Stimulated activated effector memory CD8-positive, alpha-beta T cell treated with anti-CD3 and anti-CD28 coated beads, Interleukin-12 subunit alpha, Interleukin-12 subunit beta, amount 100 ng/mL, for 72 hours (primary cell): ENCODE measurements around the gene ABI3BP.
"Not testable (repeated sequence)": the region's sequence is repeated elsewhere in the genome, so short reads cannot be mapped to it uniquely, and the experiment has no call there.

Experiments
- ATAC-seq: fragments of 150-1000 bp; cut with Tn5 transposase; 2 replicates; pipeline ENCODE4 v1.10.0; 2021
- DNase-seq, 2 donors: peaks; one replicate each; pipeline ENCODE4 v3.0.0; 2021 to 2022; ENCODE audit warnings: low spot score in 2 of 2
- H3K27ac Mint-ChIP-seq: one replicate; pipeline ENCODE4 v1.8.0; 2022; ENCODE audit warnings: mild to moderate bottlenecking, mixed read lengths
- H3K36me3 Mint-ChIP-seq: one replicate; pipeline ENCODE4 v1.8.0; 2022; ENCODE audit warnings: mild to moderate bottlenecking, mixed read lengths
- H3K4me1 Mint-ChIP-seq: one replicate; pipeline ENCODE4 v1.8.0; 2022; ENCODE audit warnings: mixed read lengths
- H3K4me3 Mint-ChIP-seq: one replicate; pipeline ENCODE4 v1.8.0; 2022; ENCODE audit warnings: mild to moderate bottlenecking, mixed read lengths
- H3K9me3 Mint-ChIP-seq: one replicate; pipeline ENCODE4 v1.8.0; 2022; ENCODE audit warnings: mixed read lengths

ABI3BP gene, protein sequence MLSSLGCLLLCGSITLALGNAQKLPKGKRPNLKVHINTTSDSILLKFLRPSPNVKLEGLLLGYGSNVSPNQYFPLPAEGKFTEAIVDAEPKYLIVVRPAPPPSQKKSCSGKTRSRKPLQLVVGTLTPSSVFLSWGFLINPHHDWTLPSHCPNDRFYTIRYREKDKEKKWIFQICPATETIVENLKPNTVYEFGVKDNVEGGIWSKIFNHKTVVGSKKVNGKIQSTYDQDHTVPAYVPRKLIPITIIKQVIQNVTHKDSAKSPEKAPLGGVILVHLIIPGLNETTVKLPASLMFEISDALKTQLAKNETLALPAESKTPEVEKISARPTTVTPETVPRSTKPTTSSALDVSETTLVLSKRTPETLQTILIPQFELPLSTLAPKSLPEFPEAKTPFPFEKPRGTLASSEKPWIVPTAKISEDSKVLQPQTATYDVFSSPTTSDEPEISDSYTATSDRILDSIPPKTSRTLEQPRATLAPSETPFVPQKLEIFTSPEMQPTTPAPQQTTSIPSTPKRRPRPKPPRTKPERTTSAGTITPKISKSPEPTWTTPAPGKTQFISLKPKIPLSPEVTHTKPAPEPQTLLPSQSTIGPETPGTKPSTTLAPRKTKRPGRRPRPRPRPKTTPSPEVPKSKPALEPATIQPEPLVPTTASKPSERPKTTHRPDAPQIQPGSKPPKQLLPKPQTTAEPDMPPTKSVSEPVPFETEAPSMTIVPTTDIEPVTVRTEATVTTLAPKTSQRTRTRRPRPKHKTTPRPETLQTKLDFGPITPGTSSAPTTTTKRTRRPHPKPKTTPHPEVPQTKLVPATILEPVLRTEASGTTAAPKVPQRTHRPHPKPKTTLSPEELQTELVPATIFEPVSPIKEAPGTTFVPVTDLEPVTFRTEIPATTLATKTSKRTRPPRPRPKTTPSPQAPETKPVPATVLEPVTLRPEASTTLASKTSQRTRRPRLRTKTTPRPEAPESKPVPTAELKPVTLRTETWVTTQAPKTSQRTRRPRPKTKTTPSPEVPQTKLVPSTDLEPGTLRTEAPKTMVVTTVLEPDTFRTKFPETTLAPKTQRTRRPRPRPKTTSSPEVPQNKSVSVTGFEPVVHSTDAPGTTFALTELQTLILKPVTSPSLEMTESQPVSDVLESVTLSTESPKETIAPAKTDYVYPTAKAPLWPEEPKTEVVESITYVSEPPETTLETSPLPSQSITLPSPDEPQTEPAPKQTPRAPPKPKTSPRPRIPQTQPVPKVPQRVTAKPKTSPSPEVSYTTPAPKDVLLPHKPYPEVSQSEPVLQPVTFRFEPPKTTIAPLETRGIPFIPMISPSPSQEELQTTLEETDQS (N-terminal part only)

GRCh38 chr3:100993309-100993708 lies at the start of gene ABI3BP:
Gene ABI3BP, minus strand, starts transcription at chr3:100993421. Its CDS starts 37 bp downstream, at chr3:100993384.
- Mint-ChIP-seq H3K36me3 (no peaks in the 10 kb centered on the region), H3K4me1 (no peaks in the 10 kb centered on the region), H3K27ac (no peak within 1 kb of the TSS), H3K9me3 (no peaks in the 10 kb centered on the region), H3K4me3 (no peak within 1 kb of the TSS)
- peak; percentile 40 for ATAC-seq
- no peak for DNase-seq

DNA sequence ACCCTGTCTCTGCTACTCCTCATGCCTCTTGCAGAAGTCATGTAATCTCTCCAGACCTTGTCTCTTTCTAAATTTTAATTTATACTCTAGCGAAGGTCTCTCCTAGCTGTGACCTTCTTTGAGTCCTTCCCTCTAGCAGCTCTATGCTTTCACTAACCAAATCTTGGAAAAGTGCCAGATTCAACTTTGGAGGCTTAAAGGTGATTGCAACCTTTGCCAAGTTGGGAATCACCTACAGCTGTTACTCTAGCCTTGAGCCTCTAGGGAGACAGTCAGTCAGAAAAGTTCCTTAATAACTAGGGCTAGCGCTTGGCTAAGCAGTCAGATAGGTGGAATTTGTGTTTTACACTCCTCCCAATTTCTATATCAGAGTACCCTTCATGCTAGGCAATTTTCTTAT lies 46.1 kb upstream of the ABI3BP start:
- Mint-ChIP-seq H3K4me1 (no peaks in the 10 kb centered on the region), H3K27ac (no peak overlapping the region), H3K9me3 (no peaks in the 10 kb centered on the region), H3K36me3 (no peaks in the 10 kb centered on the region), H3K4me3 (no peak overlapping the region)
- ATAC-seq = no peak
- no peak for DNase-seq

DNA sequence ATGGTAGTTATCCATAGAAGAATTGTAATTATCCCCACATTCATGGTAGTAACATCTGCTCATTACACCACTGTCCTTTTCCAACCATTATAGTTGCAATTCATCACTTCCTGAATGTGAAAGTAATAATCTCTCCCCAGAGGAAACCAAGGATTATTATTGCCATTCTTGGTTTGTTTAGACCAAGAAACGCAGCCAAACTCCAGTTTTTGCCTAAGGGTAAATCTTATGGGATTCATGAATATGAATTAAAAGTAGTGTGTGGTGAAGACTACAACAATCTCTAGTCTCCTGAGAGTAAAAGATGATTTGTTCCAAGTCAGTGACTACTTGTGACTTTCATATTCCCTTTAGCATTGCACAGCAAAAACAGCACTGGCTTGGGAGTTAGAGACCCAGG lies 45.7 kb upstream of the ABI3BP start:
- Mint-ChIP-seq H3K27ac (no peak overlapping the region), H3K4me1 (no peaks in the 10 kb centered on the region), H3K36me3 (no peaks in the 10 kb centered on the region), H3K4me3 (no peak overlapping the region), H3K9me3 (no peaks in the 10 kb centered on the region)
- no peak for DNase-seq
- ATAC-seq = no peak

DNA sequence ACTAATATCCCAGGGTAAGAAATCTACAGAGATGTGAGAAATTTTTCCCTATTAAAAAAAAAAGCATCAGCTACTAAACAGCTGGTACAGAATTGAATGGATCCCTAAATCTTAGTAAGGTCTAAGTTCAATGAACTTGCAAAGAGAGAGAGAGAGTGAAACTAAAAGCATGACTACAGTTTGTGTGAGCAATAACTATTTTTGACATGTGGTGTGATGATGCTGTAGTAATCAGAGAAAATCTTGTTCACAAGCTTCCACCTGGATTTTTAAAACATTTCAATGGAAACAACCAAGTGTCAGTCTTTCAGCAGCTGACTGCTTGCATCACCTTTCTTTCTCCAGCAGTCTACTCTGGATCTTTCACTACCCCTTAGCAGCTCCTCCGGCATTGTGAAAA lies 45.2 kb upstream of the ABI3BP start:
- Mint-ChIP-seq H3K36me3 (no peaks in the 10 kb centered on the region), H3K27ac (no peak overlapping the region), H3K4me1 (no peaks in the 10 kb centered on the region), H3K4me3 (no peak overlapping the region), H3K9me3 (no peaks in the 10 kb centered on the region)
- ATAC-seq = no peak
- no peak for DNase-seq

DNA sequence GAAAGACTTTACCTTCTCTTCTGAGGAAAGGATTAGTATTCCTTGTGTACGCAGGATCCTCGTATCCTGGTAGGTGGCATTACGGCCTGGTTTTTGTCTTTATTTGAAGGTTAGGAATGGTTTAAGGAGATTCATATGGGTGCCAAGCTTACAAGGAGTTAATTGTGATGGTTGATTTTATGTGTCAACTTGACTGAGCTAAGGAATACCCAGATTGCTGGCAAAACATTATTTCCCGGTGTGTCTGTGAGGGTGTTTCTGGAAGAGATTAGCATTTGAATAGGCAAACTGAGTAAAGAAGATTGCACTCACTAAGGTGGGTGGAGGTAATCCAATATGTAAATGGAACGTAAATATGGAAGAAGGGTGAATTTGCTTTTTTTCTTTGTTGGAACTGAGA lies 44.4 kb upstream of the ABI3BP start:
- H3K4me1 Mint-ChIP-seq = no peaks in the 10 kb centered on the region
- no peak for DNase-seq
- no peak for ATAC-seq

GRCh38 chr3:101036676-101037075 lies 43.5 kb upstream of the ABI3BP start:
- DNase-seq (no peak), ATAC-seq (no peak)
- Mint-ChIP-seq H3K4me3 (no peak overlapping the region), H3K27ac (no peak overlapping the region), H3K9me3 (no peaks in the 10 kb centered on the region), H3K36me3 (no peaks in the 10 kb centered on the region), H3K4me1 (no peaks in the 10 kb centered on the region)

More for the DNA sequence above, 44.4 kb upstream of the ABI3BP start:
- Mint-ChIP-seq H3K27ac (no peak overlapping the region), H3K4me3 (no peak overlapping the region), H3K9me3 (no peaks in the 10 kb centered on the region), H3K36me3 (no peaks in the 10 kb centered on the region)

GRCh38 chr3:101036213-101036618 lies 43.0 kb upstream of the ABI3BP start:
- no peaks in the 10 kb centered on the region for H3K36me3 Mint-ChIP-seq
- no peaks in the 10 kb centered on the region for H3K9me3 Mint-ChIP-seq
- no peak overlapping the region for H3K27ac Mint-ChIP-seq
- DNase-seq (no peak), ATAC-seq (no peak)
- no peak overlapping the region for H3K4me3 Mint-ChIP-seq
- no peaks in the 10 kb centered on the region for H3K4me1 Mint-ChIP-seq

DNA sequence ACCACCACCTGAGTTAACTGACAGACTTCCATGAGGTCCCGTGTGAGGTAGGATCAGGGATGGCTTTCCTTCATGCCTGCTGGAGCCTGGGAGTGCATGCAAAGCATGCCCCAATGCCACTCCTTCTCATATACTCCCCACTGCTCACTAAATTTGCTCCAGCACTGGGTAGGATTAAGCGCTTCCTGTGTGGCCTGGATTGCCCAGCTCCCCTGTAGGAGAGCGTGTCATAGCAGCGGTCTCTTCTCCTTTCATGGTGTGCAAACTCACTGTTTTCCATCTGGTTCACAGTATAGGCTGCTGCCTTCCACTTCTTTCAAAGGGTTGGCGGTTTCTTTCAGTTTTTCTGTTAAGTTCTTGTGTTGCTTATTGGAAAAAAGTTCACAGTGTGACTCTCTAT lies 34.1 kb upstream of the ABI3BP start:
- no peaks in the 10 kb centered on the region for H3K4me1 Mint-ChIP-seq
- ATAC-seq (peak; percentile 13), DNase-seq (no peak)
- no peak overlapping the region for H3K4me3 Mint-ChIP-seq
- H3K9me3 Mint-ChIP-seq = peaks cover 12% of the 10 kb centered on the region
- H3K36me3 Mint-ChIP-seq = no peaks in the 10 kb centered on the region
- no peak overlapping the region for H3K27ac Mint-ChIP-seq

- no peak overlapping the region for H3K4me3 Mint-ChIP-seq
- H3K4me1 Mint-ChIP-seq = no peaks in the 10 kb centered on the region
- H3K9me3 Mint-ChIP-seq = peaks cover 12% of the 10 kb centered on the region
- ATAC-seq (no peak), DNase-seq (no peak)
- no peaks in the 10 kb centered on the region for H3K36me3 Mint-ChIP-seq
- no peak overlapping the region for H3K27ac Mint-ChIP-seq
These were observed 33.7 kb upstream of the ABI3BP start for GRCh38 chr3:101026881-101027280.

DNA sequence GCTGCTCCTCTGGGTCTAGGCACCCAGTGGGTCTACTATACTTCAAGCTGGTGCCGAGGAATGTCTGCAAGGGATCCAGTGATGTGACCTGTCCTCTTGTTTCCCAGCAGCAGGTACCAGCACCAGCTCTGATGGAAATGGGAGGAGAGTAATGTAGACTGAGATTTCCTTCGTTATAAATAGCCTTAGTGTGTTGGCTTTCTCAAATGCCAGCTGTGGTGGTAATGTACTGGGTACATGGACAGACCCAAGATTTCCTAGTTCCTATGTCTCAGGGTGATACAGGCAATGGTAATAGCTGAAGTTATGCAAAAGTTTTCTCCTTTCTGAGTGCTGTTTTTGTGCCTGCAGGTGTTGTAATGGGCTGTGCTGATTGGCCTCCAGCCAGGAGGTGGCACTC lies 33.0 kb upstream of the ABI3BP start:
- H3K9me3 Mint-ChIP-seq = peaks cover 12% of the 10 kb centered on the region
- no peak for ATAC-seq
- no peak overlapping the region for H3K27ac Mint-ChIP-seq
- no peak for DNase-seq
- no peak overlapping the region for H3K4me3 Mint-ChIP-seq
- H3K4me1 Mint-ChIP-seq = no peaks in the 10 kb centered on the region
- H3K36me3 Mint-ChIP-seq = no peaks in the 10 kb centered on the region

GRCh38 chr3:101020351-101021015 lies 27.3 kb upstream of the ABI3BP start:
- Mint-ChIP-seq H3K36me3 (no peaks in the 10 kb centered on the region), H3K9me3 (peaks cover 7% of the 10 kb centered on the region), H3K27ac (no peak overlapping the region), H3K4me1 (no peaks in the 10 kb centered on the region), H3K4me3 (no peak overlapping the region)
- DNase-seq = no peak
- no peak for ATAC-seq

GRCh38 chr3:101017017-101017416 lies 23.8 kb upstream of the ABI3BP start:
- Mint-ChIP-seq H3K27ac (no peak overlapping the region), H3K4me3 (no peak overlapping the region), H3K4me1 (no peaks in the 10 kb centered on the region), H3K36me3 (no peaks in the 10 kb centered on the region), H3K9me3 (peaks cover 2% of the 10 kb centered on the region)
- no peak for DNase-seq
- ATAC-seq = no peak

DNA sequence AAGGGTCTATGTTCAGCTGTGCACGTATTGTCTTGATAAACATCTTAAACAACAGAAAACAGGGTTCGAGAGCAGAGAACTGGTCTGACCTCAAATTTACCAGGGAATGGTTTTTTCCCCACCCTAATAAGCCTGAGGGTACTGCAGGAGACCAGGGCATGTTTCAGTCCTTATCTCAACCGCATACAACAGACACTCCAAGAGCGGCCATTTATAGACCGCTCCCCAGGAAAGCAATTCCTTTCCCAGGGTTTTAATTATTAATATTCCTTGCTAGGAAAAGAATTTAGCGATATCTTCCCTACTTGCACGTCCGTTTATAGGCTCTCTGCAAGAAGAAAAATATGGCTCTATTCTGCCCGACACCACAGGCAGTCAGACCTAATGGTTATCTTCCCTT lies 19.1 kb upstream of the ABI3BP start:
- not testable (repeated sequence) for H3K4me1 Mint-ChIP-seq, DNase-seq, ATAC-seq, H3K4me3 Mint-ChIP-seq, H3K27ac Mint-ChIP-seq, H3K36me3 Mint-ChIP-seq, H3K9me3 Mint-ChIP-seq

GRCh38 chr3:101011136-101011535 lies 17.9 kb upstream of the ABI3BP start:
- no peaks in the 10 kb centered on the region for H3K4me1 Mint-ChIP-seq
- DNase-seq = no peak
- H3K4me3 Mint-ChIP-seq = no peak overlapping the region
- no peak for ATAC-seq
- H3K36me3 Mint-ChIP-seq = no peaks in the 10 kb centered on the region
- H3K27ac Mint-ChIP-seq = no peak overlapping the region
- peaks cover 11% of the 10 kb centered on the region for H3K9me3 Mint-ChIP-seq

DNA sequence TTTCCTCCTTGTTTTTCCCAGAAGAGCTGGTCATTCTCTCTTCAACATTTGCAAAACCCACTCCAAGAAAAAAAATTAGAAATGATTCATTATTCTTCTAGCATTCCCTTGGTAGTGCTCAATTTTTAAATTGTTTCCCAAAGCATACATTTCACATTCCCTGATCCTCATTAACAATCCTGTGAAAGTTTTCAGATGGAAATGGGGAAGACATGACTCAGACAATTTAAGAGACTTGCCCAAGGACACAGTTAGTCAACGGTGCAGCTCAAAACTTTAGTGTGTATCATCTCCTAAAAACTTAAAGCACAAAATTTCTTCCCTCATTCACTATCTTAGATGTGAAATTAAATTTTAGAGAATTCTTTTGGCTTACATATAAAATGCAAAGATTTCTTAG lies 17.1 kb upstream of the ABI3BP start:
- ATAC-seq (no peak), DNase-seq (no peak)
- Mint-ChIP-seq H3K9me3 (peaks cover 11% of the 10 kb centered on the region), H3K4me3 (no peak overlapping the region), H3K27ac (no peak overlapping the region), H3K36me3 (no peaks in the 10 kb centered on the region), H3K4me1 (no peaks in the 10 kb centered on the region)
